Right cardiac atrium (tissue), 5 donors: ENCODE measurements around the gene AGAP1. TPM values are rescaled to one million over a fixed set of nuclear protein-coding genes. Genes with fewer than 3 reads are reported as not detected.

ENCODE experiments used
- ATAC-seq, 2 donors: fragments of 200-7000 bp; cut with Tn5 transposase; one replicate each; pipeline versions ENCODE4 v1.8.0 to v1.9.1; 2020; ENCODE audit warnings: moderate library complexity in 2 of 2, mild to moderate bottlenecking in 1 of 2
- DNase-seq, 3 donors: peaks; one replicate each; pipeline ENCODE4 v3.0.0-alpha.2; 2020
- H3K27ac ChIP-seq: one replicate; pipeline ENCODE4 v1.5.1; 2013; ENCODE audit warnings: mild to moderate bottlenecking, low read length, control low read depth, moderate library complexity
- H3K27me3 ChIP-seq: one replicate; pipeline ENCODE4 v1.6.1; 2013; ENCODE audit not compliant: control insufficient read depth, insufficient read depth
- H3K4me1 ChIP-seq: one replicate; pipeline ENCODE4 v1.6.1; 2013; ENCODE audit warnings: low read length; ENCODE audit not compliant: control insufficient read depth, insufficient read depth
- H3K4me3 ChIP-seq: one replicate; pipeline ENCODE4 v1.5.1; 2013; ENCODE audit warnings: low read length, control low read depth
- H3K9me3 ChIP-seq: one replicate; pipeline ENCODE4 v1.6.1; 2013; ENCODE audit warnings: low read length; ENCODE audit not compliant: control insufficient read depth
- WGBS: extraction: QIAGEN DNeasy Blood & Tissue Kit; methylation state at CpG from one replicate; pipeline ENCODE4 v1.1.7; 2013; 5-methylcytosine and 5-hydroxymethylcytosine counted together
- intact Hi-C, 4 donors: fragments of 100-400 bp; cut with DNase I; formaldehyde crosslinking; loops; one replicate each; pipeline versions ENCODE4 v1.11.0 to v1.14.0; 2022 to 2023
- polyA plus RNA-seq: library from polyadenylated mRNA; stranded (reverse); fragments of 200-250 nt; gene quantifications from one replicate; pipeline ENCODE4 v1.2.3, GENCODE V29; 2013
- total RNA-seq, 4 donors: library from RNA; stranded (reverse); fragmentation: NEBNext Ultra II Directional; extraction: Animal tissue kit (Norgen Biotek cat#: 25700); gene quantifications; one replicate each; pipeline ENCODE4 v1.2.1, GENCODE V29; 2021
- donor health status: healthy with polysubstance abuse.
- donor health status: DM: no; HTN: yes; CAD: no.
- donor health status: DM: no; HTN: no; CAD: no.
- donor health status: DM: no; HTN: yes; CAD: no; lungs with severe emphysema.
- donor health status: DM: yes; HTN: yes; CAD: no.

The AGAP1 gene
- total and polyA plus RNA-seq, 5 donors = 10.5 to 25.3 (median 22.6) TPM

GRCh38 chr2:235721625-235722024 is 227.8 kb downstream of the AGAP1 start:
- WGBS = 91% methylated on average over 3 of the region's 3 CpGs
- no peak for ATAC-seq
- H3K4me1 ChIP-seq = peaks cover 2% of the 10 kb centered on the region
- no peaks in the 10 kb centered on the region for H3K9me3 ChIP-seq
- H3K27ac ChIP-seq = no peak overlapping the region
- no peaks in the 10 kb centered on the region for H3K27me3 ChIP-seq
- intact Hi-C loops = no loop called here
- H3K4me3 ChIP-seq = no peak overlapping the region
- no peak for DNase-seq

GRCh38 chr2:235722869-235723268 is 229.0 kb downstream of the AGAP1 start:
- H3K4me3 ChIP-seq = no peak overlapping the region
- DNase-seq = no peak
- H3K9me3 ChIP-seq = no peaks in the 10 kb centered on the region
- no peaks in the 10 kb centered on the region for H3K27me3 ChIP-seq
- H3K27ac ChIP-seq = no peak overlapping the region
- peaks cover 2% of the 10 kb centered on the region for H3K4me1 ChIP-seq
- intact Hi-C loops = no loop called here
- ATAC-seq = no peak
- 83% methylated on average over 7 of the region's 7 CpGs for WGBS

- intact Hi-C loops = no loop called here
These were observed 229.5 kb downstream of the AGAP1 start for GRCh38 chr2:235723371-235723770.

GRCh38 chr2:235723811-235724465 is 230.1 kb downstream of the AGAP1 start:
- Histone ChIP-seq H3K27ac (no peak overlapping the region), H3K9me3 (no peaks in the 10 kb centered on the region), H3K4me1 (peaks cover 3% of the 10 kb centered on the region), H3K27me3 (no peaks in the 10 kb centered on the region), H3K4me3 (no peak overlapping the region)
- WGBS = 80% methylated on average over 16 of the region's 16 CpGs
- ATAC-seq (peak; percentile 22 to 48), DNase-seq (peak; percentile 56 to 85 (median 85))
- intact Hi-C loops = no loop called here

More at GRCh38 chr2:235723371-235723770, 229.5 kb downstream of the AGAP1 start:
- ATAC-seq (no peak), DNase-seq (no peak)
- Histone ChIP-seq H3K27ac (no peak overlapping the region), H3K4me1 (peaks cover 2% of the 10 kb centered on the region), H3K27me3 (no peaks in the 10 kb centered on the region), H3K4me3 (no peak overlapping the region), H3K9me3 (no peaks in the 10 kb centered on the region)
- WGBS = 95% methylated on average over 6 of the region's 6 CpGs

- H3K9me3 ChIP-seq = no peaks in the 10 kb centered on the region
- H3K27me3 ChIP-seq = no peaks in the 10 kb centered on the region
- ATAC-seq = peak; percentile 77 to 81
- intact Hi-C loops = no loop called here
- peak; percentile 78 to 92 (median 88) for DNase-seq
- H3K4me1 ChIP-seq = peaks cover 7% of the 10 kb centered on the region
- H3K4me3 ChIP-seq = no peak overlapping the region
- peak overlapping the region; percentile 46 for H3K27ac ChIP-seq
- WGBS = 52% methylated on average over 8 of the region's 8 CpGs
These were observed 231.2 kb downstream of the AGAP1 start for GRCh38 chr2:235725016-235725489.

GRCh38 chr2:235725841-235726240 is 232.0 kb downstream of the AGAP1 start:
- 62% methylated on average over 4 of the region's 4 CpGs for WGBS
- no peak overlapping the region for H3K27ac ChIP-seq
- peaks cover 7% of the 10 kb centered on the region for H3K4me1 ChIP-seq
- peak in 1 of 3 donors; percentile 64 for DNase-seq
- no peaks in the 10 kb centered on the region for H3K27me3 ChIP-seq
- H3K9me3 ChIP-seq = no peaks in the 10 kb centered on the region
- no peak for ATAC-seq
- H3K4me3 ChIP-seq = no peak overlapping the region
- intact Hi-C loops = no loop called here

GRCh38 chr2:235726554-235726953 is 232.7 kb downstream of the AGAP1 start:
- no peaks in the 10 kb centered on the region for H3K9me3 ChIP-seq
- no peak for DNase-seq
- ATAC-seq = no peak
- no peak overlapping the region for H3K27ac ChIP-seq
- intact Hi-C loops = no loop called here
- peaks cover 7% of the 10 kb centered on the region for H3K4me1 ChIP-seq
- no peaks in the 10 kb centered on the region for H3K27me3 ChIP-seq
- WGBS = 95% methylated on average over 5 of the region's 5 CpGs
- H3K4me3 ChIP-seq = no peak overlapping the region

- ATAC-seq = peak in 1 of 2 donors; percentile 13
These were observed 233.3 kb downstream of the AGAP1 start for GRCh38 chr2:235727174-235727573.

GRCh38 chr2:235727891-235728799 is 234.3 kb downstream of the AGAP1 start:
- Histone ChIP-seq H3K9me3 (no peaks in the 10 kb centered on the region), H3K4me3 (no peak overlapping the region), H3K4me1 (peaks cover 7% of the 10 kb centered on the region), H3K27me3 (no peaks in the 10 kb centered on the region), H3K27ac (no peak overlapping the region)
- ATAC-seq (no peak), DNase-seq (no peak)
- 79% methylated on average over 17 of the region's 17 CpGs for WGBS
- intact Hi-C loops = no loop called here

More at GRCh38 chr2:235727174-235727573, 233.3 kb downstream of the AGAP1 start:
- WGBS = 76% methylated on average over 5 of the region's 5 CpGs
- H3K4me3 ChIP-seq = no peak overlapping the region
- H3K27me3 ChIP-seq = no peaks in the 10 kb centered on the region
- no peaks in the 10 kb centered on the region for H3K9me3 ChIP-seq
- intact Hi-C loops = no loop called here
- H3K27ac ChIP-seq = no peak overlapping the region
- no peak for DNase-seq
- peaks cover 7% of the 10 kb centered on the region for H3K4me1 ChIP-seq

GRCh38 chr2:235728800-235729556 is 235.1 kb downstream of the AGAP1 start:
- H3K27me3 ChIP-seq = no peaks in the 10 kb centered on the region
- WGBS = 77% methylated on average over 12 of the region's 12 CpGs
- H3K4me3 ChIP-seq = no peak overlapping the region
- ATAC-seq (peak; percentile 53 to 65), DNase-seq (peak; percentile 78 to 93 (median 91))
- no peaks in the 10 kb centered on the region for H3K9me3 ChIP-seq
- intact Hi-C loops = no loop called here
- peaks cover 5% of the 10 kb centered on the region for H3K4me1 ChIP-seq
- H3K27ac ChIP-seq = no peak overlapping the region
